ENCODE results near the gene FUBP1. TPM values are rescaled to one million over a fixed set of nuclear protein-coding genes. Genes with fewer than 3 reads are reported as not detected.

Gene FUBP1
- total RNA-seq, 1 donor from 2014 or later = 88.8 TPM

- H3K36me3 ChIP-seq = peaks cover 14% of the 10 kb centered on the region
Measured at GRCh38 chr1:77975907-77976306, 3.0 kb downstream of the FUBP1 start.

GRCh38 chr1:77975386-77975785, 3.5 kb downstream of the FUBP1 start:
- Histone ChIP-seq H3K27me3 (no peaks in the 10 kb centered on the region), H3K27ac (no peak overlapping the region), H3K4me1 (peaks cover 31% of the 10 kb centered on the region), H3K4me3 (peak overlapping the region; percentile 71), H3K36me3 (peaks cover 14% of the 10 kb centered on the region), H3K9me3 (no peaks in the 10 kb centered on the region)
- no peak for TF ChIP-seq CTCF (IDR thresholded peaks at IDR 0.05)
- DNase-seq = no peak
- intact Hi-C loops (cut with DNase I) = loop anchor here (10.0 kb wide), 1 partner anchor 139 kb away; no protein-coding TSS in a partner anchor
- no peak for ATAC-seq

More at GRCh38 chr1:77975907-77976306, 3.0 kb downstream of the FUBP1 start:
- DNase-seq (no peak), ATAC-seq (no peak)
- peaks cover 36% of the 10 kb centered on the region for H3K4me1 ChIP-seq
- H3K4me3 ChIP-seq = peak overlapping the region; percentile 71
- no peaks in the 10 kb centered on the region for H3K9me3 ChIP-seq
- intact Hi-C loops (cut with DNase I) = loop anchor here (10.0 kb wide), 1 partner anchor 139 kb away; no protein-coding TSS in a partner anchor
- H3K27ac ChIP-seq = no peak overlapping the region
- TF ChIP-seq CTCF (IDR thresholded peaks at IDR 0.05) = no peak
- no peaks in the 10 kb centered on the region for H3K27me3 ChIP-seq

- ATAC-seq (no peak), DNase-seq (no peak)
- Histone ChIP-seq H3K36me3 (peaks cover 42% of the 10 kb centered on the region), H3K27ac (no peak overlapping the region), H3K4me1 (peaks cover 32% of the 10 kb centered on the region), H3K9me3 (no peaks in the 10 kb centered on the region), H3K27me3 (no peaks in the 10 kb centered on the region), H3K4me3 (no peak overlapping the region)
- intact Hi-C loops (cut with DNase I) = loop anchor here (10.0 kb wide), 1 partner anchor 143 kb away; no protein-coding TSS in a partner anchor
- no peak for TF ChIP-seq CTCF (IDR thresholded peaks at IDR 0.05)
Measured at GRCh38 chr1:77972080-77972479, 6.8 kb downstream of the FUBP1 start.

GRCh38 chr1:77970192-77970591, 8.7 kb downstream of the FUBP1 start:
- Histone ChIP-seq H3K27ac (no peak overlapping the region), H3K4me3 (no peak overlapping the region), H3K27me3 (no peaks in the 10 kb centered on the region), H3K9me3 (no peaks in the 10 kb centered on the region), H3K4me1 (peaks cover 17% of the 10 kb centered on the region), H3K36me3 (peaks cover 61% of the 10 kb centered on the region)
- intact Hi-C loops (cut with DNase I) = loop anchor here (10.0 kb wide), 1 partner anchor 145 kb away; no protein-coding TSS in a partner anchor
- no peak for ATAC-seq
- DNase-seq = no peak
- TF ChIP-seq CTCF (IDR thresholded peaks at IDR 0.05) = no peak

- no peaks in the 10 kb centered on the region for H3K9me3 ChIP-seq
- no peak overlapping the region for H3K27ac ChIP-seq
- peaks cover 86% of the 10 kb centered on the region for H3K36me3 ChIP-seq
- ATAC-seq (peak; percentile 43), DNase-seq (no peak)
- H3K27me3 ChIP-seq = no peaks in the 10 kb centered on the region
- no peak for TF ChIP-seq CTCF (IDR thresholded peaks at IDR 0.05)
- intact Hi-C loops (cut with DNase I) = no loop called here
- H3K4me3 ChIP-seq = no peak overlapping the region
- peaks cover 7% of the 10 kb centered on the region for H3K4me1 ChIP-seq
Measured at GRCh38 chr1:77966291-77966690, 12.6 kb downstream of the FUBP1 start.

GRCh38 chr1:77961392-77961791, 17.5 kb downstream of the FUBP1 start:
- ATAC-seq (no peak), DNase-seq (no peak)
- TF ChIP-seq CTCF (IDR thresholded peaks at IDR 0.05) = no peak
- H3K27ac ChIP-seq = no peak overlapping the region
- H3K36me3 ChIP-seq = peaks cover 98% of the 10 kb centered on the region
- no peaks in the 10 kb centered on the region for H3K27me3 ChIP-seq
- intact Hi-C loops (cut with DNase I) = no loop called here
- no peaks in the 10 kb centered on the region for H3K4me1 ChIP-seq
- H3K9me3 ChIP-seq = no peaks in the 10 kb centered on the region
- H3K4me3 ChIP-seq = no peak overlapping the region

Data from upper lobe of right lung (tissue), 1 donor.